Measurements from ENCODE around the gene ATG4B.

DNA sequence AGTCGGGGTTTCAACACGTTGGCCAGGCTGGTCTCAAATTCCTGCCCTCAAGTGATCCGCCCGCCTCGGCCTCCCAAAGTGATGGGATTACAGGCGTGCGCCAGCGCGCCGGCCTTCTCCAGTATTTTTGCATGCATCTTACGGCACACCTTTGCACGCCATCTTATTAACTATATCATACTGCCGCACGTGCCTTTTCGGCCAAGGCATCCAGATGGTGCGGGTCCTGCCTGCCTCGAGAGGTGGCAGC is 63.6 kb downstream of the ATG4B start:
- TF ChIP-seq, protein P1, sequence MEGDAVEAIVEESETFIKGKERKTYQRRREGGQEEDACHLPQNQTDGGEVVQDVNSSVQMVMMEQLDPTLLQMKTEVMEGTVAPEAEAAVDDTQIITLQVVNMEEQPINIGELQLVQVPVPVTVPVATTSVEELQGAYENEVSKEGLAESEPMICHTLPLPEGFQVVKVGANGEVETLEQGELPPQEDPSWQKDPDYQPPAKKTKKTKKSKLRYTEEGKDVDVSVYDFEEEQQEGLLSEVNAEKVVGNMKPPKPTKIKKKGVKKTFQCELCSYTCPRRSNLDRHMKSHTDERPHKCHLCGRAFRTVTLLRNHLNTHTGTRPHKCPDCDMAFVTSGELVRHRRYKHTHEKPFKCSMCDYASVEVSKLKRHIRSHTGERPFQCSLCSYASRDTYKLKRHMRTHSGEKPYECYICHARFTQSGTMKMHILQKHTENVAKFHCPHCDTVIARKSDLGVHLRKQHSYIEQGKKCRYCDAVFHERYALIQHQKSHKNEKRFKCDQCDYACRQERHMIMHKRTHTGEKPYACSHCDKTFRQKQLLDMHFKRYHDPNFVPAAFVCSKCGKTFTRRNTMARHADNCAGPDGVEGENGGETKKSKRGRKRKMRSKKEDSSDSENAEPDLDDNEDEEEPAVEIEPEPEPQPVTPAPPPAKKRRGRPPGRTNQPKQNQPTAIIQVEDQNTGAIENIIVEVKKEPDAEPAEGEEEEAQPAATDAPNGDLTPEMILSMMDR (IDR thresholded peaks at IDR 0.05; ENCODE audit: poor library complexity, severe bottlenecking), result no peak
- TF ChIP-seq EZH2 (IDR thresholded peaks at IDR 0.05; ENCODE audit: borderline replicate concordance, insufficient read depth, low read length, poor library complexity, severe bottlenecking), result no peak
- TF ChIP-seq RAD21 (conservative IDR thresholded peaks at IDR 0.05), result peak; percentile 47
- TF ChIP-seq POLR2AphosphoS5 (IDR thresholded peaks at IDR 0.05), result no peak

Measured in neural cell (in vitro differentiated cells).